ENCODE results near the gene SYNM.

Gene SYNM

DNA sequence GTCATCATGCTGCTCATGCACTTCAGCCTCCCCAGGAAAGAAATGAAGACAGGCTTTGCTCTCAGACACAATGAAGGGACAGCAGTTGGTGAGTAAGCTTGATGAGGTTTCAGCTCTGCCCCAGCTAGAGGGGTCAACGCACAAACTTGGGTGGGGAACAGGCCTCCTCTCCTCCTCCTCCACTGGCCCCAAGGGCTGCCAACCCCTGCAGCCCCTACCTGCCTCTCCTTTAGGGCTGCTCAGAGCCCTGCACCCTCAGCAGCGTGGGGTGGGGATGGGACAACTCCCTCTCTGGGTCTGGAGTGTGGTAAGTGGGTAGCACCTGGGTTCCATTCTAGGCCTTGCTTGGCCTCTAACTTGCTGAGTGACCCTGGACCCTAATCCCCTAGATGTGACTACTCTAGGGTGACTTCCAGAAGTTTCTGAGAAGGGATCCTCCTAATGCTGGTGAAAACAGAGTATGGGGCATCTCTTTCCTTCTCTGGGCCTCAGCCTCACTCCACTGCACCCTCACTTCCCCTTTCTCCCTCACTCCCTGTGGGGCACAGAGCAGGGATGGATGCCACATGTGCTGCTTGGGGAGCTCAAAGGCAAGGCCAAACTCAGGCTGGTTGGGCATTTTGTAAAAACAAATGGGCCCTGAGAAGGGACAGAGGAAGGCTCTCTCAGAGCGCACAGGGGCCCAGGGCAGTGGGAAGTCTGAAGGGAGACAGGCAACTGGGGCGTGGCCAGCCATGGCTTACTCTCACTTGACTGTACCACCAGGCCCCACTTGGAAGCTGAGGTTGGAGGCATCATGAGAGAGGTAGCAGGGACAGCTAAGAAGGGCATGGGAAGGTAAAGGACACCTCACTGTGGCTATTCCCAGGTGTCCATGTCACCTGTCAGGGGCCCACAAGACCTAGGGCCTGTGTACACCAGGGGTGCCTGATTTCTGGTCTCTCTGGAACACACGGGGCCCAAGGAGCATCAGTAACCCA is 64.0 kb downstream of the SYNM start:
- Histone ChIP-seq H3K4me3 (ENCODE audit: extremely low read depth, insufficient read depth, low read length, poor library complexity, severe bottlenecking) (no peak overlapping the region), H3K9me3 (ENCODE audit: control insufficient read depth, low read length) (no peaks in the 10 kb centered on the region), H3K4me1 (ENCODE audit: control insufficient read depth, insufficient read depth, low read length, poor library complexity, severe bottlenecking) (peaks cover 6% of the 10 kb centered on the region), H3K27ac (ENCODE audit: low read depth, low read length, severe bottlenecking) (no peak overlapping the region), H3K36me3 (ENCODE audit: control insufficient read depth, insufficient read depth, low read length) (peaks cover 22% of the 10 kb centered on the region)
- WGBS, 2 experiments (ENCODE audit: insufficient coverage in 2 of 2): 90 to 93% methylated on average over 3 to 5 of the region's 5 CpGs

- H3K4me1 ChIP-seq (ENCODE audit: control insufficient read depth, insufficient read depth, low read length, poor library complexity, severe bottlenecking): peaks cover 10% of the 10 kb centered on the region
- no peaks in the 10 kb centered on the region for H3K9me3 ChIP-seq (ENCODE audit: control insufficient read depth, low read length)
- H3K4me3 ChIP-seq (ENCODE audit: extremely low read depth, insufficient read depth, low read length, poor library complexity, severe bottlenecking): no peak overlapping the region
- H3K36me3 ChIP-seq (ENCODE audit: control insufficient read depth, insufficient read depth, low read length): peaks cover 25% of the 10 kb centered on the region
- 93 to 96% methylated on average over 5 of the region's 10 CpGs for WGBS, 2 experiments (ENCODE audit: insufficient coverage in 2 of 2)
- H3K27ac ChIP-seq (ENCODE audit: low read depth, low read length, severe bottlenecking): no peak overlapping the region
Observed at GRCh38 chr15:99169769-99170311, 65.0 kb downstream of the SYNM start.

GRCh38 chr15:99170476-99171065 is 65.7 kb downstream of the SYNM start:
- Histone ChIP-seq H3K4me1 (ENCODE audit: control insufficient read depth, insufficient read depth, low read length, poor library complexity, severe bottlenecking) (peaks cover 17% of the 10 kb centered on the region), H3K36me3 (ENCODE audit: control insufficient read depth, insufficient read depth, low read length) (peaks cover 25% of the 10 kb centered on the region), H3K9me3 (ENCODE audit: control insufficient read depth, low read length) (no peaks in the 10 kb centered on the region), H3K4me3 (ENCODE audit: extremely low read depth, insufficient read depth, low read length, poor library complexity, severe bottlenecking) (no peak overlapping the region), H3K27ac (ENCODE audit: low read depth, low read length, severe bottlenecking) (no peak overlapping the region)
- WGBS, 2 experiments (ENCODE audit: insufficient coverage in 2 of 2): 70 to 90% methylated on average over 2 to 4 of the region's 7 CpGs

GRCh38 chr15:99172171-99172570 is 67.3 kb downstream of the SYNM start:
- Histone ChIP-seq H3K4me3 (ENCODE audit: extremely low read depth, insufficient read depth, low read length, poor library complexity, severe bottlenecking) (no peak overlapping the region), H3K9me3 (ENCODE audit: control insufficient read depth, low read length) (no peaks in the 10 kb centered on the region), H3K4me1 (ENCODE audit: control insufficient read depth, insufficient read depth, low read length, poor library complexity, severe bottlenecking) (peaks cover 22% of the 10 kb centered on the region), H3K27ac (ENCODE audit: low read depth, low read length, severe bottlenecking) (no peak overlapping the region), H3K36me3 (ENCODE audit: control insufficient read depth, insufficient read depth, low read length) (peaks cover 25% of the 10 kb centered on the region)
- 94 to 100% methylated on average over 2 to 3 of the region's 4 CpGs for WGBS, 2 experiments (ENCODE audit: insufficient coverage in 2 of 2)

DNA sequence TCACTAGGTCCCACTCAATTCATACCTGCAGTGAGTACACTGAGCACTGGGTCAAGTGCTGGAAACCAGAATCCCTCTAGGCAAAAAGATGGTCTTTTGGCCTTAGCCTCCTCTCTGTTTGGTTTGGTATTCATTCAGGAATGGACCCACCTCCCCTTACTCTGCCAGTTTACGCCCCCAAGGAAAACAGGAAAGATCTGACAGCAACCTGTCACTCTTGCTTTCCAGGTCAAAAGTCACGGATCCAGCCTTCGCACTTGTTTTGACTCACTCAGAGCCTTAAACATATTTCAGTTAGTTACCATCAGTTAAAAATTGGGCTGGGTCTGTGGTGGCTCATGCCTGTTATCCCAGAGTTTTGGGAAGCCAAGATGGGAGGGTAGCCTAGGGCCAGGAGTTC is 68.1 kb downstream of the SYNM start:
- H3K36me3 ChIP-seq (ENCODE audit: control insufficient read depth, insufficient read depth, low read length): peaks cover 22% of the 10 kb centered on the region
- H3K4me3 ChIP-seq (ENCODE audit: extremely low read depth, insufficient read depth, low read length, poor library complexity, severe bottlenecking): no peak overlapping the region
- H3K9me3 ChIP-seq (ENCODE audit: control insufficient read depth, low read length): no peaks in the 10 kb centered on the region
- no peak overlapping the region for H3K27ac ChIP-seq (ENCODE audit: low read depth, low read length, severe bottlenecking)
- peaks cover 26% of the 10 kb centered on the region for H3K4me1 ChIP-seq (ENCODE audit: control insufficient read depth, insufficient read depth, low read length, poor library complexity, severe bottlenecking)
- 86% methylated on average over 1 of the region's 3 CpGs; no CpG with 5 or more reads in 1 of the 2 experiments for WGBS, 2 experiments (ENCODE audit: insufficient coverage in 2 of 2)

DNA sequence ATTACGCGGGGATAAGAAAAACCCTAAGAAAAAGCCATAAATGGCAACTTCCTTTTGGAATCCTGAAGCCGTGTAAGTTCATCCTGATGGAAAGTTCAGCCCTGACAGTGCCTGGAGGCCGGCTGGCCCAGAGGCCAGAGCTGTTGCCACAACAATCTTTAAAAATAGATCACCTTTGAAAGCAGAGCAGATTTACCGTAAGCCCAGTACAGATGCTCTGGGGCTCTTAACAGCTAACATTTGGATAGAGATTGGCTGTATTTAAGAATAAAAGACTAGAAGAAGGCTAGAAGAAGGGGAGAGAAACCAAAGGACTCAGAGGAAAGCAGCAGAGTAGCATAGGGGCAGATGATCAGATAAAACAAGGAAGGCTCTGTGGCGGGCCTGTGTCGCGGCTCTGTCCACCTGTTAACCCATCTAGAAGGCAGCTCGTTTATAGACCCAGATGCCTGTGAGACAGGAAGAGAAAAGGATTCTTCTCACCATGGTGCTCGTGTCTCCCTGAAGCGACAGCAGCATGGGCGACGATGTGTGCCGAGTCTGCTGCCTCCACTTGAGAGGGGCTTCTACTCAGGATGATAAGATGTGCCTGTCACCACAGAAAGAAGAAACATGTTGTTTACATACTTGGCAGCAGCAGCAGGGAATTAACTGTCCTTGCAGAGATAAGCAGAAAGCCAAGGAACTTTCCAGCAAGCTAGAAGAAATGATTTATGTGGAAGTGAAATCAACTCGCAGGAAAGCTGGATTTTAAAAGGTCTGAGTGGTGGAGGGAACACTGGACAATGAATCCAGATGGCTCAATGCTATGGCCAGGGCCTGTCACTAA is 69.9 kb downstream of the SYNM start:
- Histone ChIP-seq H3K4me1 (ENCODE audit: control insufficient read depth, insufficient read depth, low read length, poor library complexity, severe bottlenecking) (peaks cover 23% of the 10 kb centered on the region), H3K9me3 (ENCODE audit: control insufficient read depth, low read length) (no peaks in the 10 kb centered on the region), H3K4me3 (ENCODE audit: extremely low read depth, insufficient read depth, low read length, poor library complexity, severe bottlenecking) (no peak overlapping the region), H3K27ac (ENCODE audit: low read depth, low read length, severe bottlenecking) (peak overlapping the region; percentile 68), H3K36me3 (ENCODE audit: control insufficient read depth, insufficient read depth, low read length) (peaks cover 13% of the 10 kb centered on the region)
- WGBS, 2 experiments (ENCODE audit: insufficient coverage in 2 of 2): 84 to 87% methylated on average over 13 to 15 of the region's 15 CpGs

- 93 to 94% methylated on average over 2 of the region's 2 CpGs for WGBS, 2 experiments (ENCODE audit: insufficient coverage in 2 of 2)
- no peak overlapping the region for H3K4me3 ChIP-seq (ENCODE audit: extremely low read depth, insufficient read depth, low read length, poor library complexity, severe bottlenecking)
Observed at GRCh38 chr15:99176757-99177156, 71.9 kb downstream of the SYNM start.

GRCh38 chr15:99177679-99178078 is 72.8 kb downstream of the SYNM start:
- Histone ChIP-seq H3K4me1 (ENCODE audit: control insufficient read depth, insufficient read depth, low read length, poor library complexity, severe bottlenecking) (peaks cover 27% of the 10 kb centered on the region), H3K36me3 (ENCODE audit: control insufficient read depth, insufficient read depth, low read length) (peaks cover 6% of the 10 kb centered on the region), H3K27ac (ENCODE audit: low read depth, low read length, severe bottlenecking) (no peak overlapping the region), H3K4me3 (ENCODE audit: extremely low read depth, insufficient read depth, low read length, poor library complexity, severe bottlenecking) (no peak overlapping the region), H3K9me3 (ENCODE audit: control insufficient read depth, low read length) (no peaks in the 10 kb centered on the region)
- WGBS, 2 experiments (ENCODE audit: insufficient coverage in 2 of 2): 90 to 100% methylated on average over 2 of the region's 2 CpGs

More at GRCh38 chr15:99176757-99177156, 71.9 kb downstream of the SYNM start:
- no peak overlapping the region for H3K27ac ChIP-seq (ENCODE audit: low read depth, low read length, severe bottlenecking)
- H3K36me3 ChIP-seq (ENCODE audit: control insufficient read depth, insufficient read depth, low read length): peaks cover 6% of the 10 kb centered on the region
- peaks cover 24% of the 10 kb centered on the region for H3K4me1 ChIP-seq (ENCODE audit: control insufficient read depth, insufficient read depth, low read length, poor library complexity, severe bottlenecking)
- H3K9me3 ChIP-seq (ENCODE audit: control insufficient read depth, low read length): no peaks in the 10 kb centered on the region

GRCh38 chr15:99180086-99180963 is 75.4 kb downstream of the SYNM start:
- Histone ChIP-seq H3K36me3 (ENCODE audit: control insufficient read depth, insufficient read depth, low read length) (peaks cover 9% of the 10 kb centered on the region), H3K4me3 (ENCODE audit: extremely low read depth, insufficient read depth, low read length, poor library complexity, severe bottlenecking) (no peak overlapping the region), H3K9me3 (ENCODE audit: control insufficient read depth, low read length) (no peaks in the 10 kb centered on the region), H3K27ac (ENCODE audit: low read depth, low read length, severe bottlenecking) (no peak overlapping the region), H3K4me1 (ENCODE audit: control insufficient read depth, insufficient read depth, low read length, poor library complexity, severe bottlenecking) (peaks cover 19% of the 10 kb centered on the region)
- 89 to 100% methylated on average over 1 to 3 of the region's 3 CpGs for WGBS, 2 experiments (ENCODE audit: insufficient coverage in 2 of 2)

Data from mesodermal cell (in vitro differentiated cells).